Measurements from ENCODE around the gene KSR2.

GRCh38 chr12:117742721-117743120 is 226.1 kb downstream of the KSR2 start:
- TF ChIP-seq, protein P1, sequence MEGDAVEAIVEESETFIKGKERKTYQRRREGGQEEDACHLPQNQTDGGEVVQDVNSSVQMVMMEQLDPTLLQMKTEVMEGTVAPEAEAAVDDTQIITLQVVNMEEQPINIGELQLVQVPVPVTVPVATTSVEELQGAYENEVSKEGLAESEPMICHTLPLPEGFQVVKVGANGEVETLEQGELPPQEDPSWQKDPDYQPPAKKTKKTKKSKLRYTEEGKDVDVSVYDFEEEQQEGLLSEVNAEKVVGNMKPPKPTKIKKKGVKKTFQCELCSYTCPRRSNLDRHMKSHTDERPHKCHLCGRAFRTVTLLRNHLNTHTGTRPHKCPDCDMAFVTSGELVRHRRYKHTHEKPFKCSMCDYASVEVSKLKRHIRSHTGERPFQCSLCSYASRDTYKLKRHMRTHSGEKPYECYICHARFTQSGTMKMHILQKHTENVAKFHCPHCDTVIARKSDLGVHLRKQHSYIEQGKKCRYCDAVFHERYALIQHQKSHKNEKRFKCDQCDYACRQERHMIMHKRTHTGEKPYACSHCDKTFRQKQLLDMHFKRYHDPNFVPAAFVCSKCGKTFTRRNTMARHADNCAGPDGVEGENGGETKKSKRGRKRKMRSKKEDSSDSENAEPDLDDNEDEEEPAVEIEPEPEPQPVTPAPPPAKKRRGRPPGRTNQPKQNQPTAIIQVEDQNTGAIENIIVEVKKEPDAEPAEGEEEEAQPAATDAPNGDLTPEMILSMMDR (IDR thresholded peaks at IDR 0.05) = no peak
- TF ChIP-seq POLR2A (IDR thresholded peaks at IDR 0.05) = no peak
